GM12878 (cell line): Measurements from ENCODE around the gene NCAM2. TPM values are rescaled to one million over a fixed set of nuclear protein-coding genes. Genes with fewer than 3 reads are reported as not detected.

Experiments
- ATAC-seq: fragments of 200-7000 bp; cut with Tn5 transposase; 3 replicates; pipeline ENCODE4 v1.9.1; 2020; ENCODE audit warnings: mild to moderate bottlenecking, moderate library complexity
- BruUV-seq: library from RNA; stranded (reverse); fragments of 400-500 nt; replicated peaks from 2 replicates; lab custom pipeline; 2021; lab: Mats Ljungman, UMichigan
- CTCF ChIA-PET: fragments of 300-600 bp; sonication (Branson Sonifier 250); formaldehyde crosslinking; extraction: SDS; loops from one replicate; lab custom pipeline; 2021; ENCODE audit warnings: inconsistent platforms; lab: Yijun Ruan, JAX
- POLR2A ChIA-PET: fragments of 350-600 bp; formaldehyde crosslinking; extraction: SDS; loops from one replicate; lab custom pipeline; 2021; ENCODE audit warnings: inconsistent platforms; lab: Charles Lee
- RAD21 ChIA-PET: fragments of 300-600 bp; sonication (Branson Sonifier 250); formaldehyde crosslinking; loops from one replicate; lab custom pipeline; 2023; ENCODE audit warnings: antibody characterized with exemption; ENCODE audit not compliant: unreplicated experiment; lab: Charles Lee
- SMC1A ChIA-PET: fragments of 300-600 bp; sonication (Branson Sonifier 250); formaldehyde crosslinking; loops from one replicate; lab custom pipeline; 2023; ENCODE audit not compliant: unreplicated experiment, uncharacterized antibody; lab: Charles Lee
- DNase-seq: peaks from one replicate; pipeline ENCODE4 v3.0.0-alpha.2; 2011; ENCODE audit warnings: low read depth, low spot score
- FAIRE-seq: peaks from 3 replicates; lab custom pipeline; 2011; peaks lifted over from hg19 to GRCh38; lab: Jason Lieb, UNC
- H2AFZ ChIP-seq: 2 replicates; pipeline ENCODE4 v1.6.0; 2011; ENCODE audit warnings: low read depth, low read length, control low read depth; ENCODE audit not compliant: control insufficient read depth
- H3K27ac ChIP-seq: 2 replicates; pipeline ENCODE4 v1.5.1; 2011; ENCODE audit warnings: control low read depth; ENCODE audit not compliant: control insufficient read depth, insufficient read depth
- H3K27me3 ChIP-seq, 2 experiments: replicated peaks in 1 of 2; 2 replicates each; pipeline versions ENCODE4 v1.6.0 to v1.6.1; 2011; ENCODE audit warnings: low read length in 1 of 2; ENCODE audit not compliant: control insufficient read depth in 2 of 2, insufficient read depth in 2 of 2
- H3K36me3 ChIP-seq, 2 experiments: 2 replicates each; pipeline ENCODE4 v1.5.1; 2011; ENCODE audit warnings: low read length in 1 of 2; ENCODE audit not compliant: control insufficient read depth in 2 of 2, insufficient read depth in 2 of 2
- H3K4me1 ChIP-seq: 2 replicates; pipeline ENCODE4 v1.6.1; 2011; ENCODE audit warnings: mild to moderate bottlenecking, low read length, moderate library complexity, mixed read lengths; ENCODE audit not compliant: control insufficient read depth, insufficient read depth
- H3K4me2 ChIP-seq: 2 replicates; pipeline ENCODE4 v1.6.0; 2011; ENCODE audit warnings: control low read depth; ENCODE audit not compliant: control insufficient read depth, insufficient read depth
- H3K4me3 ChIP-seq: fragments of 200-600 bp; sonication (generic); 2 replicates; pipeline ENCODE4 v1.5.1; 2016
- H3K79me2 ChIP-seq: 2 replicates; pipeline ENCODE4 v1.6.0; 2011; ENCODE audit warnings: low read length; ENCODE audit not compliant: control insufficient read depth, insufficient read depth
- H3K9ac ChIP-seq: 2 replicates; pipeline ENCODE4 v1.8.0; 2011; ENCODE audit warnings: low read length, control low read depth, mixed read lengths; ENCODE audit not compliant: control insufficient read depth, insufficient read depth
- H3K9me3 ChIP-seq: replicated peaks from 3 replicates; pipeline ENCODE4 v1.5.1; 2011; ENCODE audit warnings: mild to moderate bottlenecking, low read length; ENCODE audit not compliant: control insufficient read depth, insufficient read depth
- H4K20me1 ChIP-seq: 2 replicates; pipeline ENCODE4 v1.6.0; 2011; ENCODE audit not compliant: control insufficient read depth, insufficient read depth
- BCL3 ChIP-seq: IDR thresholded peaks from 2 replicates; pipeline ENCODE4 v1.6.1; 2011; ENCODE audit warnings: borderline replicate concordance, low read depth, mild to moderate bottlenecking, moderate library complexity, low read length; ENCODE audit not compliant: insufficient read depth, poor library complexity, severe bottlenecking
- HDAC2 ChIP-seq: fragments of 200-600 bp; sonication (generic); IDR thresholded peaks from 2 replicates; pipeline ENCODE4 v1.6.1; 2017
- NFXL1 ChIP-seq: fragments of 450-650 bp; IDR thresholded peaks from 2 replicates; pipeline ENCODE4 v1.6.1; 2017; ENCODE audit warnings: antibody characterized with exemption, mild to moderate bottlenecking, borderline replicate concordance
- PRDM15 ChIP-seq: fragments of 450-650 bp; formaldehyde crosslinking; IDR thresholded peaks from 2 replicates; pipeline ENCODE4 v1.4.0; 2020; ENCODE audit warnings: mild to moderate bottlenecking, moderate library complexity
- WGBS: methylation state at CpG from one replicate; pipeline ENCODE4 v1.1.6; 2016; ENCODE audit warnings: low lambda C conversion rate; ENCODE audit not compliant: insufficient replicate concordance, insufficient coverage; ENCODE audit errors: missing lambda C conversion rate; 5-methylcytosine and 5-hydroxymethylcytosine counted together
- in situ Hi-C: fragments of 300-500 bp; cut with MboI; formaldehyde crosslinking; loops from 9 replicates; pipeline ENCODE4 v1.14.3; 2018; ENCODE audit warnings: mixed read lengths
- intact Hi-C: fragments of 100-400 bp; cut with micrococcal nuclease; formaldehyde crosslinking; loops from one replicate; pipeline ENCODE4 v1.14.2; 2022; ENCODE audit not compliant: unreplicated experiment
- polyA plus RNA-seq, 11 experiments: library from polyadenylated mRNA; depleted of rRNA in 4 of 11; unstranded in 6 of 11; stranded (reverse) in 5 of 11; fragments of >200 nt; fragmentation: Nextera tagmentation in 4 of 11; fragmentation: Illumina TruSeq in 1 of 11; extraction: Ambion mirVana in 4 of 11; extraction: Trizol in 1 of 11; gene quantifications; 1 replicate in 1 of 11; 2 replicates in 10 of 11; pipeline versions ENCODE4 v1.2.1 to v1.2.3, GENCODE V29; 2011 to 2016; ENCODE audit warnings: inconsistent platforms in 2 of 11, missing spikeins in 2 of 11, low read depth in 1 of 11
- total RNA-seq, 4 experiments: library from RNA; depleted of rRNA in 3 of 4; stranded (reverse); fragments of >200 nt in 3 of 4; fragmentation: Illumina TruSeq in 1 of 4; extraction: Trizol in 1 of 4; gene quantifications; 2 replicates each; pipeline versions ENCODE4 v1.2.1 to v1.2.3, GENCODE V29; 2013 to 2021
- TF ChIP-seq, protein P1 (sequence below): fragments of 450-650 bp; formaldehyde crosslinking; IDR thresholded peaks from 2 replicates; pipeline ENCODE4 v1.5.0; 2022; ENCODE audit warnings: mild to moderate bottlenecking, missing genetic modification characterization
- TF ChIP-seq, protein P2 (sequence below): IDR thresholded peaks from 2 replicates; pipeline ENCODE4 v1.6.1; 2012; ENCODE audit warnings: low read length, inconsistent platforms

The NCAM2 gene
- total and polyA plus RNA-seq, 10 of the 15 experiments (the other 5 are each of a cell fraction or from before 2014, with no cell fraction given) = 0.23 to 0.27 TPM; not detected in 8

DNA sequence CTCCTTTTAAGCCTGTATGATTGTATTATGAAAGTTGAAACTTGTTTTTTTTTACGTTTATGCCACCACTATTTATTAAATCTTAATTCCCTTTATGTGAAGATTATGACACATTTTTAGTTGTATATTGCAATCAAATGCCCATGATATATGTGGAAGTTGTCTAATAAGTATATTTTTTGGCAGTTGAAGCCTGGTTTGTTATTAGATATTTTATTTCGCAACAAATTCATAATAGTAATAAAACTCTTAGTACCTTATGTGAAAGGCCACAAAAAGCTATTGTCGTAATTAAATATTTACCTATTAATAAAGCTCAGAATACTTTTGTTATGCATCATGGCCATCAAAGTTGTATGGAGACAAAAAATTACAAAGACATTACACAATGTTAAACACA lies 386.8 kb downstream of the NCAM2 start (continued):
- TF ChIP-seq, protein P1, sequence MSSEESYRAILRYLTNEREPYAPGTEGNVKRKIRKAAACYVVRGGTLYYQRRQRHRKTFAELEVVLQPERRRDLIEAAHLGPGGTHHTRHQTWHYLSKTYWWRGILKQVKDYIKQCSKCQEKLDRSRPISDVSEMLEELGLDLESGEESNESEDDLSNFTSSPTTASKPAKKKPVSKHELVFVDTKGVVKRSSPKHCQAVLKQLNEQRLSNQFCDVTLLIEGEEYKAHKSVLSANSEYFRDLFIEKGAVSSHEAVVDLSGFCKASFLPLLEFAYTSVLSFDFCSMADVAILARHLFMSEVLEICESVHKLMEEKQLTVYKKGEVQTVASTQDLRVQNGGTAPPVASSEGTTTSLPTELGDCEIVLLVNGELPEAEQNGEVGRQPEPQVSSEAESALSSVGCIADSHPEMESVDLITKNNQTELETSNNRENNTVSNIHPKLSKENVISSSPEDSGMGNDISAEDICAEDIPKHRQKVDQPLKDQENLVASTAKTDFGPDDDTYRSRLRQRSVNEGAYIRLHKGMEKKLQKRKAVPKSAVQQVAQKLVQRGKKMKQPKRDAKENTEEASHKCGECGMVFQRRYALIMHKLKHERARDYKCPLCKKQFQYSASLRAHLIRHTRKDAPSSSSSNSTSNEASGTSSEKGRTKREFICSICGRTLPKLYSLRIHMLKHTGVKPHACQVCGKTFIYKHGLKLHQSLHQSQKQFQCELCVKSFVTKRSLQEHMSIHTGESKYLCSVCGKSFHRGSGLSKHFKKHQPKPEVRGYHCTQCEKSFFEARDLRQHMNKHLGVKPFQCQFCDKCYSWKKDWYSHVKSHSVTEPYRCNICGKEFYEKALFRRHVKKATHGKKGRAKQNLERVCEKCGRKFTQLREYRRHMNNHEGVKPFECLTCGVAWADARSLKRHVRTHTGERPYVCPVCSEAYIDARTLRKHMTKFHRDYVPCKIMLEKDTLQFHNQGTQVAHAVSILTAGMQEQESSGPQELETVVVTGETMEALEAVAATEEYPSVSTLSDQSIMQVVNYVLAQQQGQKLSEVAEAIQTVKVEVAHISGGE = no peak
- TF ChIP-seq NFXL1 = no peak
- TF ChIP-seq, protein P2, sequence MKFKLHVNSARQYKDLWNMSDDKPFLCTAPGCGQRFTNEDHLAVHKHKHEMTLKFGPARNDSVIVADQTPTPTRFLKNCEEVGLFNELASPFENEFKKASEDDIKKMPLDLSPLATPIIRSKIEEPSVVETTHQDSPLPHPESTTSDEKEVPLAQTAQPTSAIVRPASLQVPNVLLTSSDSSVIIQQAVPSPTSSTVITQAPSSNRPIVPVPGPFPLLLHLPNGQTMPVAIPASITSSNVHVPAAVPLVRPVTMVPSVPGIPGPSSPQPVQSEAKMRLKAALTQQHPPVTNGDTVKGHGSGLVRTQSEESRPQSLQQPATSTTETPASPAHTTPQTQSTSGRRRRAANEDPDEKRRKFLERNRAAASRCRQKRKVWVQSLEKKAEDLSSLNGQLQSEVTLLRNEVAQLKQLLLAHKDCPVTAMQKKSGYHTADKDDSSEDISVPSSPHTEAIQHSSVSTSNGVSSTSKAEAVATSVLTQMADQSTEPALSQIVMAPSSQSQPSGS = no peak
- TF ChIP-seq HDAC2 = no peak

- Histone ChIP-seq H3K79me2 (no peaks in the 10 kb centered on the region), H3K4me3 (no peak overlapping the region), H3K4me1 (no peaks in the 10 kb centered on the region), H3K4me2 (no peak overlapping the region), H4K20me1 (no peaks in the 10 kb centered on the region), H3K9ac (no peak overlapping the region), H3K36me3 (no peaks in the 10 kb centered on the region), H3K27ac (no peak overlapping the region), H2AFZ (no peak overlapping the region), H3K27me3 (no peaks in the 10 kb centered on the region), H3K9me3 (no peaks in the 10 kb centered on the region)
- FAIRE-seq = no peak
- in situ Hi-C loops (no loop called here), intact Hi-C loops (no loop called here)
- no peak for DNase-seq
- ChIA-PET SMC1A (no interaction called here), POLR2A (no interaction called here), CTCF (no interaction called here), RAD21 (no interaction called here)
- no peak for ATAC-seq
- WGBS = 3% methylated on average over 3 of the region's 3 CpGs
- no TSS peak for BruUV-seq
- TF ChIP-seq PRDM15 (CRISPR knock-in tag) (no peak), BCL3 (no peak)
Measured at GRCh38 chr21:21385404-21385803, 387.2 kb downstream of the NCAM2 start.
